Subcutaneous adipose tissue (tissue), 4 donors: Measurements from ENCODE around the gene YY1AP1. TPM values are rescaled to one million over a fixed set of nuclear protein-coding genes. Genes with fewer than 3 reads are reported as not detected.

Experiments used
- total RNA-seq, 4 donors: library from RNA; depleted of rRNA; stranded (reverse); fragments of >200 nt; gene quantifications; one replicate each; pipeline ENCODE4 v1.1.0, GENCODE V29; 2016
- TF ChIP-seq, protein P1 (sequence below): fragments of 450-650 bp; IDR thresholded peaks from one replicate; pipeline ENCODE4 v1.5.1; 2016; ENCODE audit warnings: low read depth, mild to moderate bottlenecking, control low read depth, antibody characterized with exemption, moderate library complexity

The YY1AP1 gene
- total RNA-seq, 4 donors from 2014 or later, result 69.3 to 109 (median 81.3) TPM

- TF ChIP-seq, protein P1, sequence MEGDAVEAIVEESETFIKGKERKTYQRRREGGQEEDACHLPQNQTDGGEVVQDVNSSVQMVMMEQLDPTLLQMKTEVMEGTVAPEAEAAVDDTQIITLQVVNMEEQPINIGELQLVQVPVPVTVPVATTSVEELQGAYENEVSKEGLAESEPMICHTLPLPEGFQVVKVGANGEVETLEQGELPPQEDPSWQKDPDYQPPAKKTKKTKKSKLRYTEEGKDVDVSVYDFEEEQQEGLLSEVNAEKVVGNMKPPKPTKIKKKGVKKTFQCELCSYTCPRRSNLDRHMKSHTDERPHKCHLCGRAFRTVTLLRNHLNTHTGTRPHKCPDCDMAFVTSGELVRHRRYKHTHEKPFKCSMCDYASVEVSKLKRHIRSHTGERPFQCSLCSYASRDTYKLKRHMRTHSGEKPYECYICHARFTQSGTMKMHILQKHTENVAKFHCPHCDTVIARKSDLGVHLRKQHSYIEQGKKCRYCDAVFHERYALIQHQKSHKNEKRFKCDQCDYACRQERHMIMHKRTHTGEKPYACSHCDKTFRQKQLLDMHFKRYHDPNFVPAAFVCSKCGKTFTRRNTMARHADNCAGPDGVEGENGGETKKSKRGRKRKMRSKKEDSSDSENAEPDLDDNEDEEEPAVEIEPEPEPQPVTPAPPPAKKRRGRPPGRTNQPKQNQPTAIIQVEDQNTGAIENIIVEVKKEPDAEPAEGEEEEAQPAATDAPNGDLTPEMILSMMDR, result no peak
These were observed 24.5 kb upstream of the YY1AP1 start for GRCh38 chr1:155713075-155713474.

DNA sequence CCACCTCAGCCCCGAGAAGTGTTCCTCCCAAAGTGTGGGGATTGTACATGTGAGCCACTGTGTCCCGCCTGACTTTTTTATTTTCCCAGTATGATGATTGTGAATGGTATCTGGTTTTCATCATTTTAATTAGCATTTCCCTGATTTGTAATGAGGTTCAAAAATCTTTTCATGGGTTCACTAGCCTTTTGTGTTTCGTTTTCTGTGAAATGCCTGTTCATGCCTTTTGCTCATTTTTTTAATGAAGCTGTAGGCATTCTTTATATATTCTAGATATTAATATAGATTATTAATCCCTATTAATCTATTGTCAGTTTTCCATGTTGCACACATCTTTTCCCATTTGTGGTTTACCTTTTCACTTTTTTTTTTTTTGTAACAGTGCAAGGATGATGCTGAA is 20.8 kb upstream of the YY1AP1 start:
- TF ChIP-seq, protein P1, result no peak

- TF ChIP-seq, protein P1, result no peak
These were observed 17.6 kb upstream of the YY1AP1 start for GRCh38 chr1:155706139-155706538.

DNA sequence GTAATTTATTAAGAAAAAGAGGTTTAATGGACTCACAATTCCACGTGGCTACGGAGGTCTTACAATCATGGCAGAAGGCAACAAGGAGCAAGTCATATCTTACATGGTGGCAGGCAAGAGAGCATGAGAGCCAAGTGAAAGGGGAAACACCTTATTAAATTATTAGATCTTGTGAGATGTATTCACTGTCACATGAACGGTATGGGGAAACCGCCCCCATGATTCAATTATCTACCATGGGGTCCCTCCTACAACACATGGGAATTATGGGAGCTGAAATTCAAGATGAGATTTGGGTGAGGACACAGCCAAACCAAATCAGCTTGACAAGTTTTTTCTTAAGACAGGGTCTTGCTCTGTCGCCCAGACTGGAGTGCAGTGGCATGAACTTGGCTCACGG is 14.6 kb upstream of the YY1AP1 start:
- TF ChIP-seq, protein P1, result no peak

GRCh38 chr1:155698382-155699038 is 9.9 kb upstream of the YY1AP1 start:
- TF ChIP-seq, protein P1, result no peak

DNA sequence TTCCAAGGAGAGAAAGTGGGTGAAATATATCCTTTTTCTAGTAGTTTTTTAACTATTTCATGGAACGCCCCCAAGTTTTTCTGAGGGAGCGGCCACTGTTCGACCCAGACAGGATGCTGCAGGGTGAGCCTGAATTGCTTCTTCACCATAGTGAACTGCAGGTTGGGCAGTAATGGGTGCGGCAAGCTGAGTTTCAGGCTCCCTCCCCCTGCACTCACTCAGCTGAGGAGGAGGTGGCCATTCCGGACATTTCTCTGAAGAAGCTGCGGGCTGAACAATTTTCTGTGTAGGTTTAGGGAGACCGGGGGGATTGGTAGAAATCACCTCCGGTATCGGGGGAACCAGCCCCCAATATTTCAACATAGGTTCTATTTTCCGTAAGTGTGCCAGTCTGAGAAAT is 8.5 kb upstream of the YY1AP1 start:
- TF ChIP-seq, protein P1, result no peak

DNA sequence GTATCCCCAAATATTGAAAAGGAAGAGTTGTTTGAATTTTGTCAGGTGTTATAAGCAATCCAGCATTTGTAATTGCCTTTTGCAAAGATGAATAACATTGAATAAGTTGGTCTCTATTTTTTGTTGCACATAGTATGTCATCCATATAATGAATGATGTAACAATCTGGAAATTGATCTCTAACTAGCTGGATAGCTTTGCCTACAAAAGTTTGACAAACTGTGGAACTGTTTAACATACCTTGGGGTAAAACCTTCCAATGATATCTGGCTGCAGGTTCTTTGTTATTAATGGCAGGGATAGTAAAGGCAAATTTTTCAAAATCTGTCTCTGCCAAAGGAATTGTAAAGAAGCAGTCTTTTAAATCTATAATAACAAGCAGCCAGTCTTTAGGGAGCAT is 8.0 kb upstream of the YY1AP1 start:
- TF ChIP-seq, protein P1, result no peak
